ENCODE measurements around the gene BRD4.

The BRD4 gene

DNA sequence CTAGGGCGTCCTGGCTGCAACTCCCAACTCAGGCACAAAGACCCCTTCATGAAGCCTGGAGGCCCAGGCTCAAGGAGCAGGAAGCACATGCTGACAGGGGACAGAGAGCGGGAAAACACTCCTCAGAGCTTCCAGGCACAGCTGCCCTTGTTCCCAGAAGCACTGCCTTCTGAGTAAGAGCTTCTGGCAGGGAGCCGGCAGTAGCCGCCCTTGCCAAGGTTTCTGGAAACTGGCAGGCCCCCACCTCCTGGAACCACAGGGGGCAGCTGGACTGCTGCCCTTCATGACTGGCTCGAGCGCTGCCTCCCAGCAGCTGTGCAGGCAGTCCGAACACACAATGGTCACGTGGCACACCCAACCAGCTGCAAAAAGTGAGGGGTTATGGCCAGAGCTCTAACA lies 66.5 kb downstream of the BRD4 start:
- TF ChIP-seq EZH2phosphoT487 (IDR thresholded peaks at IDR 0.05; ENCODE audit: borderline replicate concordance, low read length) = no peak
- TF ChIP-seq, protein P1, sequence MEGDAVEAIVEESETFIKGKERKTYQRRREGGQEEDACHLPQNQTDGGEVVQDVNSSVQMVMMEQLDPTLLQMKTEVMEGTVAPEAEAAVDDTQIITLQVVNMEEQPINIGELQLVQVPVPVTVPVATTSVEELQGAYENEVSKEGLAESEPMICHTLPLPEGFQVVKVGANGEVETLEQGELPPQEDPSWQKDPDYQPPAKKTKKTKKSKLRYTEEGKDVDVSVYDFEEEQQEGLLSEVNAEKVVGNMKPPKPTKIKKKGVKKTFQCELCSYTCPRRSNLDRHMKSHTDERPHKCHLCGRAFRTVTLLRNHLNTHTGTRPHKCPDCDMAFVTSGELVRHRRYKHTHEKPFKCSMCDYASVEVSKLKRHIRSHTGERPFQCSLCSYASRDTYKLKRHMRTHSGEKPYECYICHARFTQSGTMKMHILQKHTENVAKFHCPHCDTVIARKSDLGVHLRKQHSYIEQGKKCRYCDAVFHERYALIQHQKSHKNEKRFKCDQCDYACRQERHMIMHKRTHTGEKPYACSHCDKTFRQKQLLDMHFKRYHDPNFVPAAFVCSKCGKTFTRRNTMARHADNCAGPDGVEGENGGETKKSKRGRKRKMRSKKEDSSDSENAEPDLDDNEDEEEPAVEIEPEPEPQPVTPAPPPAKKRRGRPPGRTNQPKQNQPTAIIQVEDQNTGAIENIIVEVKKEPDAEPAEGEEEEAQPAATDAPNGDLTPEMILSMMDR (IDR thresholded peaks at IDR 0.05; ENCODE audit: low read depth, low read length, poor library complexity, severe bottlenecking) = no peak
- peaks cover 77% of the 10 kb centered on the region for H3K79me2 ChIP-seq (ENCODE audit: control insufficient read depth, low read length)
- H3K9me2 ChIP-seq (replicated peaks; ENCODE audit: control insufficient read depth, low read length) = no peaks in the 10 kb centered on the region
- H3K27ac ChIP-seq (ENCODE audit: low read depth, low read length) = no peak overlapping the region
- H3K4me2 ChIP-seq (ENCODE audit: low read length) = no peak overlapping the region
- H3K9me3 ChIP-seq (ENCODE audit: control insufficient read depth, insufficient read depth, low read length) = no peaks in the 10 kb centered on the region
- H3K36me3 ChIP-seq (ENCODE audit: control insufficient read depth, low read length) = peaks cover 98% of the 10 kb centered on the region
- no peaks in the 10 kb centered on the region for H3K4me1 ChIP-seq (ENCODE audit: control insufficient read depth, low read length)
- peaks cover 6% of the 10 kb centered on the region for H3F3A ChIP-seq (ENCODE audit: control insufficient read depth, insufficient read depth)
- no peaks in the 10 kb centered on the region for H3K27me3 ChIP-seq (ENCODE audit: control insufficient read depth, low read length)
- H3K4me3 ChIP-seq (ENCODE audit: low read length) = no peak overlapping the region
- H4K20me1 ChIP-seq (ENCODE audit: control insufficient read depth, insufficient read depth, low read depth, low read length) = peaks cover 11% of the 10 kb centered on the region; the same call in 1 of the 2 replicates

DNA sequence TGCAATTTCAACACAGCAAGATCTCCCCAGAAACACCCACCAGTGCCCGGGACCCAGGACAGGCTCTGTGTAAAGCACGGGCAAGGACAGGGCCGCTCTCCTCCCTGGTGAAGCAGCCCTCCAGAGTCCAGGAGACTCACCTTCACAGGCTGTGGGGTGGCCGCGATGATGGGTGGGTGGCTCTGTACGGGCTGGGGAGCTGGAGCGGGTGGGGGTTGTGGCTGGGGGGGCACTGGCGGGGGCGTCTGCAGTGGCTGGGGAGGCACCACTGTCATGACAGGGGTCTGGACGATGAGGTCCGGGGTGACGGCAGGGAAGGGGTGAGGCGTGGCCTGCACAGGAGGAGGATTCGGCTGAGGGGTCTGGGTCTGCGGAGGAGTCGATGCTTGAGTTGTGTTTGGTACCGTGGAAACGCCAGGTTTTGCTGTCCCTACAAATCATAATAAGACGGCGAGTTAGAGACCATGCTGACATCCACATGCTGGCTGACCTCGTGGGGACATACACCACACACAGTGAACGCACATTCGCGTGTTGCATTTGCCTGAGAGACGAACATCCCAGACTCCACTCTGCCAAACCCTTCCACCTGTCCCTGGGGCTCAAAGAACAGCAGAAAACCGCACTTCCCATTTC lies 67.0 kb downstream of the BRD4 start:
- Histone ChIP-seq H4K20me1 (ENCODE audit: control insufficient read depth, insufficient read depth, low read depth, low read length) (peaks cover 11% of the 10 kb centered on the region; the same call in 1 of the 2 replicates), H3K4me3 (ENCODE audit: low read length) (no peak overlapping the region), H3K36me3 (ENCODE audit: control insufficient read depth, low read length) (peaks cover 98% of the 10 kb centered on the region), H3K4me1 (ENCODE audit: control insufficient read depth, low read length) (no peaks in the 10 kb centered on the region), H3K9me3 (ENCODE audit: control insufficient read depth, insufficient read depth, low read length) (no peaks in the 10 kb centered on the region), H3F3A (ENCODE audit: control insufficient read depth, insufficient read depth) (peaks cover 6% of the 10 kb centered on the region), H3K27me3 (ENCODE audit: control insufficient read depth, low read length) (no peaks in the 10 kb centered on the region), H3K9me2 (replicated peaks; ENCODE audit: control insufficient read depth, low read length) (no peaks in the 10 kb centered on the region), H3K27ac (ENCODE audit: low read depth, low read length) (no peak overlapping the region), H3K79me2 (ENCODE audit: control insufficient read depth, low read length) (peaks cover 73% of the 10 kb centered on the region), H3K4me2 (ENCODE audit: low read length) (no peak overlapping the region)
- no peak for TF ChIP-seq EZH2phosphoT487 (IDR thresholded peaks at IDR 0.05; ENCODE audit: borderline replicate concordance, low read length)
- TF ChIP-seq, protein P1 (IDR thresholded peaks at IDR 0.05; ENCODE audit: low read depth, low read length, poor library complexity, severe bottlenecking) = no peak

DNA sequence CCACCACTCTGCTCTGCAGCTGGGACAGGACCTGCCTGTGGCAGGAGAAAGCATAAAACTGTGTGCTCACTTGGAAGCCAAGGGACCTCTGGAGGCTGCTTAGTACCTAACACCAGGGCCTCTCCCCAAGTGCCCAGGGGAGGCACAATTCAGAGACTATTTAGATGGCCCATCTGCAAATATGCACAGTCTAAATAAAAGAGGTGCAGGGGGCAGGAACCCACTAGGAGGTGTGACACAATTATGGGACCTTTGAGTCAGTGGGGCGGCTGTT lies 67.5 kb downstream of the BRD4 start:
- TF ChIP-seq EZH2phosphoT487 (IDR thresholded peaks at IDR 0.05; ENCODE audit: borderline replicate concordance, low read length) = no peak
- peaks cover 10% of the 10 kb centered on the region; the same call in 1 of the 2 replicates for H4K20me1 ChIP-seq (ENCODE audit: control insufficient read depth, insufficient read depth, low read depth, low read length)
- no peaks in the 10 kb centered on the region for H3K4me1 ChIP-seq (ENCODE audit: control insufficient read depth, low read length)
- H3K9me2 ChIP-seq (replicated peaks; ENCODE audit: control insufficient read depth, low read length) = no peaks in the 10 kb centered on the region
- peaks cover 6% of the 10 kb centered on the region for H3F3A ChIP-seq (ENCODE audit: control insufficient read depth, insufficient read depth)
- H3K27ac ChIP-seq (ENCODE audit: low read depth, low read length) = no peak overlapping the region
- H3K4me3 ChIP-seq (ENCODE audit: low read length) = no peak overlapping the region
- peaks cover 98% of the 10 kb centered on the region for H3K36me3 ChIP-seq (ENCODE audit: control insufficient read depth, low read length)
- H3K4me2 ChIP-seq (ENCODE audit: low read length) = no peak overlapping the region
- H3K79me2 ChIP-seq (ENCODE audit: control insufficient read depth, low read length) = peaks cover 70% of the 10 kb centered on the region
- H3K27me3 ChIP-seq (ENCODE audit: control insufficient read depth, low read length) = no peaks in the 10 kb centered on the region
- no peaks in the 10 kb centered on the region for H3K9me3 ChIP-seq (ENCODE audit: control insufficient read depth, insufficient read depth, low read length)

DNA sequence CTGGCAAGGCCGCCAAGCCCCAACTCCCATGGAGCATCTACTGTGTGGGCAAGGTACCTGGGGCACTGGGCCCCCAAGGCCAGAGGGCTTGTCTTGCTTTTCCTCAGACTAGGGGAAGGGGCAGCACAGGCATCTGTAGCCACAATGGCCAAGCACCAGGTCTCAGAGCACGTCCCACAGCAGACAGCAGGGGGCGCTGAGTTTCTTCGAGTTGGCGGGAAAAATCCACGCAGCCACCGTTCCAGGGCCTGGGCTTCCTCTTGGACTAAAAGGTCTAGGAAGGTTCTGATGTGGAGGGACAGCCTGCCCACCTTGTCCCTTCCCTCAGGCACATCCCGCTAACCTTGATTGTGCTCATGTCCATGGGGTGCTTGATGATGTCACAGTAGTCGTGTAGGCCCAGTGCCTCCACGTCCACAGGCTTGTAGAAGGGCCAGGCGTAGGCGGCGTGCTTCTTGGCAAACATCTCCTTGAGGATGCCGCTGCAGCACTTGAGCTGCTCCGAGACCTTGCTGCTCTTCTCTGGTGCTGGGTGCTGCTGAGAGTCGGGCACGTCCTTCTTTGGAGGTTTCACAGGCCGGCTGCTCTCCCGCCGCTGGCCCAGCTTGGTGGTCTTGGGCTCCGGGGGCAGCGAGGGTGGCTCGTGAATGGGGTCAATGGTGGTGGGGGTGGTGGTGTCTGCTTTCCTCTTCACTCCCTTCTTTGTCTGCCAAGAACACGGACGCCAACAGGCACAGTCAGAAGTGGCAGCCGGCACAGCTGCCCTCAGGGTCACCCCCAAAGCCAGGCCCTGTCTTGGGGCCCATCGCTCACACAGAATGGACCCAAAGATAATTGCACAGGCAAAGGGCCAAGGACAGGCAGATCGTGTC lies 68.0 kb downstream of the BRD4 start:
- H3K4me2 ChIP-seq (ENCODE audit: low read length) = no peak overlapping the region
- no peaks in the 10 kb centered on the region for H3K9me2 ChIP-seq (replicated peaks; ENCODE audit: control insufficient read depth, low read length)
- no peaks in the 10 kb centered on the region for H3K4me1 ChIP-seq (ENCODE audit: control insufficient read depth, low read length)
- H3K27me3 ChIP-seq (ENCODE audit: control insufficient read depth, low read length) = no peaks in the 10 kb centered on the region
- peaks cover 70% of the 10 kb centered on the region for H3K79me2 ChIP-seq (ENCODE audit: control insufficient read depth, low read length)
- H3F3A ChIP-seq (ENCODE audit: control insufficient read depth, insufficient read depth) = peaks cover 6% of the 10 kb centered on the region
- peaks cover 8% of the 10 kb centered on the region; the same call in 1 of the 2 replicates for H4K20me1 ChIP-seq (ENCODE audit: control insufficient read depth, insufficient read depth, low read depth, low read length)
- H3K9me3 ChIP-seq (ENCODE audit: control insufficient read depth, insufficient read depth, low read length) = no peaks in the 10 kb centered on the region
- H3K36me3 ChIP-seq (ENCODE audit: control insufficient read depth, low read length) = peaks cover 99% of the 10 kb centered on the region
- TF ChIP-seq, protein P1 (IDR thresholded peaks at IDR 0.05; ENCODE audit: low read depth, low read length, poor library complexity, severe bottlenecking) = peak; percentile 92
- TF ChIP-seq EZH2phosphoT487 (IDR thresholded peaks at IDR 0.05; ENCODE audit: borderline replicate concordance, low read length) = no peak
- H3K27ac ChIP-seq (ENCODE audit: low read depth, low read length) = no peak overlapping the region
- no peak overlapping the region for H3K4me3 ChIP-seq (ENCODE audit: low read length)

All from DOHH2 (cell line).